PC-3 (cell line): ENCODE measurements around the gene MEF2B.

Experiments used
- CTCF ChIP-seq: fragments of 300-600 bp; sonication (generic); conservative IDR thresholded peaks from 2 replicates; pipeline ENCODE4 v1.5.1; 2017; ENCODE audit warnings: antibody characterized with exemption, low read depth, mild to moderate bottlenecking, low read length
- EZH2 ChIP-seq: fragments of 300-600 bp; sonication (generic); IDR thresholded peaks from one replicate; pipeline ENCODE4 v1.6.1; 2017; ENCODE audit warnings: antibody characterized with exemption, mild to moderate bottlenecking, low read length; ENCODE audit not compliant: unreplicated experiment

GRCh38 chr19:19155495-19156219 is 14.4 kb downstream of the MEF2B start:
- TF ChIP-seq CTCF (no peak), EZH2 (no peak)
